Panc1 (cell line): ENCODE data around the gene OTUD4. TPM values are rescaled to one million over a fixed set of nuclear protein-coding genes. Genes with fewer than 3 reads are reported as not detected.

Experiments
- ATAC-seq: fragments of 200-7000 bp; cut with Tn5 transposase; 2 replicates; pipeline ENCODE4 v1.9.1; 2020; ENCODE audit warnings: mild to moderate bottlenecking, moderate library complexity
- BruUV-seq: library from RNA; stranded (reverse); fragments of 400-500 nt; replicated peaks from 2 replicates; lab custom pipeline; 2021; lab: Mats Ljungman, UMichigan
- CTCF ChIA-PET: fragments of 300-600 bp; sonication (Branson Sonifier 250); formaldehyde crosslinking; loops from one replicate; lab custom pipeline; 2022; ENCODE audit warnings: antibody characterized with exemption; lab: Charles Lee
- POLR2A ChIA-PET: fragments of 300-600 bp; sonication (Branson Sonifier 250); formaldehyde crosslinking; loops from one replicate; lab custom pipeline; 2022; ENCODE audit warnings: antibody characterized with exemption; lab: Charles Lee
- DNase-seq: peaks from one replicate; pipeline ENCODE4 v3.0.0-alpha.2; 2010; ENCODE audit warnings: low read depth, low spot score
- H3K27ac ChIP-seq: 2 replicates; pipeline ENCODE4 v1.5.1; 2011; ENCODE audit warnings: mild to moderate bottlenecking, low read length, inconsistent platforms
- H3K27me3 ChIP-seq: fragments of 200-500 bp; sonication (Bioruptor generic); 2 replicates; pipeline ENCODE4 v1.6.0; 2014; ENCODE audit warnings: low read length, inconsistent platforms; ENCODE audit not compliant: control insufficient read depth, insufficient read depth
- H3K36me3 ChIP-seq: fragments of 200-500 bp; sonication (Bioruptor generic); 2 replicates; pipeline ENCODE4 v1.5.1; 2014; ENCODE audit warnings: inconsistent platforms, mild to moderate bottlenecking, low read length, moderate library complexity; ENCODE audit not compliant: control insufficient read depth, insufficient read depth
- H3K4me1 ChIP-seq: 2 replicates; pipeline ENCODE4 v1.5.1; 2011; ENCODE audit warnings: inconsistent platforms, mild to moderate bottlenecking, low read length, moderate library complexity; ENCODE audit not compliant: control insufficient read depth, insufficient read depth
- H3K4me3 ChIP-seq, 2 experiments: 2 replicates each; pipeline ENCODE4 v1.5.1; 2011 to 2012; ENCODE audit warnings: low read depth in 2 of 2, low read length in 2 of 2, mild to moderate bottlenecking in 2 of 2, inconsistent platforms in 1 of 2, moderate library complexity in 1 of 2
- H3K9me3 ChIP-seq: fragments of 200-500 bp; sonication (Bioruptor generic); 2 replicates; pipeline ENCODE4 v1.5.1; 2014; ENCODE audit warnings: low read depth, mild to moderate bottlenecking, inconsistent platforms, low read length, moderate library complexity; ENCODE audit not compliant: control insufficient read depth, insufficient read depth
- CTCF ChIP-seq: fragments of 450-650 bp; IDR thresholded peaks from 2 replicates; pipeline ENCODE4 v1.5.1; 2017; ENCODE audit warnings: mild to moderate bottlenecking
- POLR2AphosphoS5 ChIP-seq: IDR thresholded peaks from 2 replicates; pipeline ENCODE4 v1.6.1; 2012; ENCODE audit warnings: mild to moderate bottlenecking, low read depth, low read length, moderate library complexity
- REST ChIP-seq, 2 experiments: IDR thresholded peaks; 2 replicates each; pipeline ENCODE4 v1.6.1; 2011 to 2012; ENCODE audit warnings: low read depth in 2 of 2, control low read depth in 1 of 2, low read length in 1 of 2, mild to moderate bottlenecking in 1 of 2, moderate library complexity in 1 of 2; ENCODE audit not compliant: insufficient read depth in 1 of 2
- SIN3A ChIP-seq: IDR thresholded peaks from 2 replicates; pipeline ENCODE4 v1.6.1; 2012; ENCODE audit warnings: low read depth, mild to moderate bottlenecking, low read length, moderate library complexity, borderline replicate concordance; ENCODE audit not compliant: insufficient read depth
- TCF7L2 ChIP-seq: IDR thresholded peaks from 2 replicates; pipeline ENCODE4 v1.6.1; 2011; ENCODE audit warnings: mild to moderate bottlenecking, low read depth, low read length, inconsistent platforms
- in situ Hi-C: cut with HindIII; loops from 2 replicates; pipeline ENCODE4 v1.10.0; 2016; ENCODE audit warnings: low sequenced_read_pairs, low pct_unique_long_range_greater_than_20kb
- intact Hi-C: fragments of 100-400 bp; cut with micrococcal nuclease; formaldehyde crosslinking; loops from one replicate; pipeline ENCODE4 v1.10.0; 2022; ENCODE audit not compliant: unreplicated experiment
- total RNA-seq: library from RNA; stranded (reverse); gene quantifications from one replicate; pipeline ENCODE4 v1.2.1, GENCODE V29; 2021; ENCODE audit not compliant: unreplicated experiment

Gene OTUD4
- total RNA-seq, 1 experiment from 2014 or later: 31.5 TPM

GRCh38 chr4:145102619-145103018 lies 77.8 kb downstream of the OTUD4 start:
- no peak for ATAC-seq
- H3K27me3 ChIP-seq: no peaks in the 10 kb centered on the region
- H3K4me3 ChIP-seq: no peak overlapping the region
- peaks cover 7% of the 10 kb centered on the region; the same call in 1 of the 2 replicates for H3K4me1 ChIP-seq
- ChIA-PET POLR2A (no interaction called here), CTCF (no interaction called here)
- H3K27ac ChIP-seq: no peak overlapping the region
- no peaks in the 10 kb centered on the region for H3K9me3 ChIP-seq
- TF ChIP-seq TCF7L2: no peak
- TF ChIP-seq CTCF: no peak
- TF ChIP-seq POLR2AphosphoS5: no peak
- TF ChIP-seq REST (IDR thresholded peaks at IDR 0.05; ENCODE audit: insufficient read depth in 1 of 2, low read depth in 2 of 2, low read length in 1 of 2): no peak
- TF ChIP-seq SIN3A: no peak
- in situ Hi-C loops (no loop called here), intact Hi-C loops (no loop called here)
- DNase-seq: no peak
- H3K36me3 ChIP-seq: peaks cover 48% of the 10 kb centered on the region
- no TSS peak for BruUV-seq

GRCh38 chr4:145101091-145101490 lies 79.3 kb downstream of the OTUD4 start:
- H3K27me3 ChIP-seq: no peaks in the 10 kb centered on the region
- DNase-seq: no peak
- H3K9me3 ChIP-seq: no peaks in the 10 kb centered on the region
- H3K27ac ChIP-seq: no peak overlapping the region
- ATAC-seq: no peak
- CTCF ChIA-PET: no interaction called here
- no peak overlapping the region for H3K4me3 ChIP-seq
- H3K36me3 ChIP-seq: peaks cover 38% of the 10 kb centered on the region
- BruUV-seq: no TSS peak
- intact Hi-C loops: no loop called here
- in situ Hi-C loops: no loop called here
- no peak for TF ChIP-seq SIN3A
- no peak for TF ChIP-seq REST (IDR thresholded peaks at IDR 0.05; ENCODE audit: insufficient read depth in 1 of 2, low read depth in 2 of 2, low read length in 1 of 2)
- no peak for TF ChIP-seq CTCF
- TF ChIP-seq TCF7L2: no peak
- TF ChIP-seq POLR2AphosphoS5: no peak
- POLR2A ChIA-PET: no interaction called here
- H3K4me1 ChIP-seq: peaks cover 12% of the 10 kb centered on the region
